GM18870 (cell line): ENCODE data around the gene SMAP2.
"Not testable (repeated sequence)": the region's sequence is repeated elsewhere in the genome, so short reads cannot be mapped to it uniquely, and the experiment has no call there.

ENCODE experiments used
- ATAC-seq: cut with Tn5 transposase; IDR thresholded peaks from one replicate; pipeline ENCODE4 v1.9.1; 2021; ENCODE audit warnings: moderate library complexity; ENCODE audit not compliant: unreplicated experiment

The SMAP2 gene

DNA sequence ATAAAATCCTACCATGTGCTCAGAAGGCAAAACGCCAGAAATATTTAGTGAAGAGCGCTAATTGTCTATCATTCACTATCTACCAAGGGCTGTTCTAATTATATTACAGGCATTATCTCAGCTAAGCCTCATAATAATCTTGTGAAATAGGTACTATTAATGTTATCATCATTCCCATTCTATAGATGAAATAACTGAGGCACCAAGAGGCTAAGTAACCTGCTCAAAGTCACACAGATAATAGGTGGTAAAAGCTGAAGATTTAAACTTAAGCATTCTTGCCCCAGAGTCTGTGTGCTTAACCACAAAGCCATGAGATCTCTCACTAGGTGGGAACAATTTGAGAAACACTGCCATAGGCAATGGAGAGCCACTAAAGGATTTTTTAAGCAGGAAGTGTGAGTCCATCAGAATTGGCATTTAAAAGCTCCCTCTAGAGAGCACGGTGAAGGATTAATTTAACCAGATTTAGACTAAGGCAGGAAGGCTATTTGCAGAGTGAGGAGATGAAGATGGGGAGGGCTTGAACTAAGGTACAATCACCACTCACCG lies 1.7 kb upstream of the SMAP2 start:
- ATAC-seq = no peak

DNA sequence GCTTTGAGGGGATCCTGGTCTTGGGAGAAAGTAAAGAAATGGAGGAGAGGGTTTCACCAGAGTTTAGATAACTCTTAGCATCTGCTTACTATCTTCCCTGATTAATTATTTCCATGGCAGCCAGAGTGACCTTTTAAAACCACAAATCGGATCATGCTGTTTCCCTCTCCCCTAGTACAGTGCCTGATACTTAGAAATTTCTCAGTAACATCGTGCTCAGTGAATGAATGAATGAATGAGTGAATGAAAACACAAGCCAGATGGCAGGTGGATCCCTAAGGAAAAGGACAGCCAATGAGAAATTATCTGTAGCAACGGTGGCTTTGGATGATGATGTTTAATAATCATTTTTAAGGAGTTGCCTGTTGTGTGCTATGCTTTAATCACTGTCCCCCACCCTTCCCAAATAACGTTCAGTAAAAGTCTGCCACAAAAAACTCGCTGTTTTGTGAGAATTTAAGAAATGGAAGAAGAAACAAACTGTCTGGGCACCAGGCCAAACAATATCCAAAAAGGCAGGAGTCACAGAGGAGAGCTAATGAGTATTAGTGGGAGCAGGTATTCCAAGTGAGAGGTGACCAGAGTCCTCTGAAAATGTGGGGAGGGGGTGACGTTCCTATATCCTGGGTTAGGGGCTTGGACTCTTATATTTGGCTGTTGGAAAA lies 737 bp upstream of the SMAP2 start:
- ATAC-seq = no peak

GRCh38 chr1:40377512-40377911 lies 4.0 kb downstream of the SMAP2 start:
- no peak for ATAC-seq

GRCh38 chr1:40379785-40380452 lies 6.4 kb downstream of the SMAP2 start:
- ATAC-seq = no peak

DNA sequence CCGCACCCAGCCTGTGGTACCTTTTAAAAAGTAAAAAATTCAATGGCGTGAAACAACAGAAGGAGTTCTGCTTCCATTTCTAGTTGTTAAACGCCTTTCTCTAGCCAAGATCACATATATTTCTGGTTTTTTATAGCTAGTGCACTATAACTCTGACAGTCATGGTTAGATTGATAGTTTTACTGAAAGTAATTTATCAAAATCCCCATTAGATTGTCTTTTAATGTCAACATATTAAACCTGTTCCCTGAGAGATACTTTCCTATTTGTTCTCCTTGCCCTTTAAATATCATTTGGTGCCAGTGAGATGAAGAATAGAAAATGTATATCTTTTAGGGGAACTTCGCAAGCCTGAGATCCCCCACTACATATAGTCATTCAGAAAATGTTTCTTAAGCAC lies 7.3 kb downstream of the SMAP2 start:
- ATAC-seq = no peak

GRCh38 chr1:40381268-40382107 lies 8.0 kb downstream of the SMAP2 start:
- no peak for ATAC-seq

DNA sequence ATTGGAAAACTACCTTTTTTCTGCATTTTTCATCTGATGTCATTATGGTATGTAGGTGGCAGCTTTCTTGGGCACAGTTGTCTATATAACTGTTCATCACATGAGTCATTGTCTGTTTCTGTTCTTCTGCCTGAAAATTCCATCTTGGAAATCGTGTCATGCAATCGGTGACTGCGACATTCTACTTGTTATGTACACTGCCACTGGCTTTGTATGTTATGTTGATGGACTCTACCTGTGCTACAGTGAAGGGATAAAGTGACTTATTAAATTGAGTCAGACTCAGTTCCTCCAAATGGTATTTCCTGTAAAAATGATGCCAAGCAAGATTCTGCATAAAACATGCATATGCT lies 8.6 kb downstream of the SMAP2 start:
- no peak for ATAC-seq

DNA sequence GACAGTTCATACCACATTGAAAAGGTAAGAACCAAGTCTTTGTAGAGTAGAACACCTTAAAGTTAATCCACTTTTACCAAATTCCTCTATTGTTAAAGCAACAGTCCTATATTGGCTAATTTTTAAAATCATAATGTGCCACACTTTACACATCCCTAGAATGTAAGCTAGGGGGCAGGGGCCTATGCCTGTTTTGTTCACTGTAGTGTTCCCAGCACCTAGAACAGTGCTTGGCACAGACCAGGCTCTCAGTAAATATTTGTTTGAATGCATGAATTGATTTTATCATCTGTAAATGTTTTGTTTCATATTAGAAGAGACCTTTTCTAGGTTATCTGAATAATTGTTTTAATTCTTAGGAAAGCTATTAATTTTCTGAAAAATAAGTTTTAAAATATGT lies 9.1 kb downstream of the SMAP2 start:
- ATAC-seq = no peak

DNA sequence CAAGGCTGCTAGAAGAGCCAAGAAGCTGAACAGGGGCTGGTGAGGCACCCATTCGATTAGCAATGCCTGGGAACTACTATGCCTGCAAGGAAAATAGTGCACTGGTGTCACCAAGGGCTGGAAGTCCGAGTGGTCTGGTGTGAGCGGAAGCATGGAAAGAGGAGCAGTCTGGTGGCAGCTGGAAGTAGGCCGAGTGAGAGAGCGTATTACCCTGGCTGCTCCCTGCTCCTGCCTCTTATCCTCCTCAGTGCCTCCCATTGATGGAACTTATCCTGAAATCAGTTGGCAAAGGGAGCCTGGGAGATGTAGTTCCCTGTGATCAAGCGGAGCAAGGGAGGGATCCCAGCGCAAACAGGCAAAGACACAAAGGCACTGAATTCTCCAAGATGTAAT lies 9.6 kb downstream of the SMAP2 start:
- ATAC-seq = no peak

- ATAC-seq = no peak
Measured at GRCh38 chr1:40383488-40384412, 10.2 kb downstream of the SMAP2 start.

GRCh38 chr1:40384413-40384762 lies 10.9 kb downstream of the SMAP2 start:
- no peak for ATAC-seq

DNA sequence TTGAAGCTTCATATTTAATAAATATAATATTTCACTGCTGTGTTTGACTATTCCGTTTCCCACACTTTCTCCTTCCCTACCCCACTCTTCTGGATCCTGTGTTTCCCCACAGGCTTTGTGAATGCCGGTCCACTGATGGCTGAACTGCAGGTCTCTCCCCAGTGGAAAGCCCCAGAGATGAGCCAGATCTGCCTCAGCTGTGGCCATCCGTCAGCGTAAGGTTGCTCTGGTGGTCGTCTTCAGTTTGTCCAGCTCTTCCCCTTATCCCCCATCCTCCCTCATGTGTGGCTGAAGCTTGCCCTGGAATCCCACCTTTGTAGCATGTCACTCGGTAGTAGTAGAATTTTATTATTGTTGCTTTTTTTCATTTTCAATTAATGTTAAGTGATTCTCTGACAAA lies 11.4 kb downstream of the SMAP2 start:
- no peak for ATAC-seq

DNA sequence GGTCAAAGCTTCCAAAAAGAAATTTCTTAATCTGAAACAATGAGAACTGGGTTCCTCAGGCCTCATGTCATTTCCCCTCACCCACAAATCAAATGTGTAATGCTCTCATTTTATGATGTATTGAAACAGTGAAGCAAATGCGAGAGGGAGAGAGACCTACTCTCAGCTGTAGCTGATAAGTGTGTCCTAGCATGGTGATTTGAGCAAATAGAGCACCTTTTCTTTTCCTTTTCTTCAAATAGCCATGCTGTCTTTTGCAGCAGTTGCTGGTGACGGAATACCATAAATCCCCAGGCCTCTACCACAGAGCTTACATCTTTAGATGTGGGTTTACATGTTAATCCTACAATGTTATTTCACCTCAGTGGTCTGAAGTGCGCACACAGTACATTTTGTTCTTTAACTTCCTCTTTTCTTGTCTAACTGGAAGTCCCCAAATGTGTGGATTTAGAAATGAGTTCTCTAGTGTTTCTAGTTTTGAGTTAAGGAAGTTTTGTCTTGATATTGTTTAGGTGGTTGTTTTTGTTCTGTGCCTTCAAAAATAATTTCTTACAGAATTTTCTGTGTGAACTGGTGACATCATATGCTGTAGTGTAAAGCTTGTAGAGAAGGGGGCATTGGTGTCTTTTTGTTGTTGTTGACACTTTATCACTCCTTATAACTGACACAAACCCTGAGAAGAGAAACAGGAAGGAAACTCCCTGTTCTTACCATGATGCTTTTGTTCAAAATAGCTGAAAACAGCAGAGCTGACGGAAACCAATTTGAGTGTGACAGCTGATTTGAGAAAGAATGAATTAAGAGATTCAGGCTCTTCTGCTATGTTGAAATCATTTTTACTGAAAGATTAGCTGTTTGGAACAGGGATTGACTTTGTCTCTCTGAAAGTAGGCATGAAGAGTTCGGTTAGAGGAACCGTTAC lies 12.2 kb downstream of the SMAP2 start:
- peak; percentile 73 for ATAC-seq

DNA sequence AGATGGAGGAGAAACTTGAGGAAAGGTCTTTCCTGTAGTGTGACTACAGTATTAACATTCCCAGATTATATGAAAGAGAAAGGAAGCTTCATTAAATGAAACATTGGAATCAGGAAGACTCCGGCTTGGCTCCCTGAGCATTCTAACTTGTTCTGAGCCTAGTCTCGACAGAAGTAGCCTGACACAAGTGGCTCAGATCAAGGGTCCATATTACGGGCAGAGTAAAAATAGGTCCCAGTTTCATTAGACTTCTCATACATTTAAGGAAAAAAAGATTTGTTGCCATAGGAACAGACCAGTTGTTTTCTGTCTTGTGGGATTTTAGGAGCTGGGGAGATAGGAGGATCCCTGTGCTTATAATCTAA lies 12.8 kb downstream of the SMAP2 start:
- ATAC-seq = no peak

DNA sequence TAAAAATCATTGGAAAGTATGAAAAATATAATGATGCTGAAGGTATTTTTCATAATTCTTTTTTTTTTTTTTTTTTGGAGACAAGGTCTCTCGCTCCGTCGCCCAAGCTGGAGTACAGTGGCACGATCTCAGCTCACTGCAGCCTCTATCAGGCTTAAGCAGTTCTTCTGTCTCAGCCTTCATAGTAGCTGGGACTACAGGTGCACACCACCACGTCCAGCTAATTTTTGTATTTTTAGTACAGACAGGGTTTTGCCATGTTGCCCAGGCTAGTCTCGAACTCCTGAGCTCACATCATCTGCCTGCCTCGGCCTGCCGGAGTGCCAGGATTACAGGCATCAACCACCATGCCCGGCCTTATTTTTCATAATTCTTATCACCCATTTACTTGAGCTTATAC lies 13.3 kb downstream of the SMAP2 start:
- ATAC-seq = no peak

DNA sequence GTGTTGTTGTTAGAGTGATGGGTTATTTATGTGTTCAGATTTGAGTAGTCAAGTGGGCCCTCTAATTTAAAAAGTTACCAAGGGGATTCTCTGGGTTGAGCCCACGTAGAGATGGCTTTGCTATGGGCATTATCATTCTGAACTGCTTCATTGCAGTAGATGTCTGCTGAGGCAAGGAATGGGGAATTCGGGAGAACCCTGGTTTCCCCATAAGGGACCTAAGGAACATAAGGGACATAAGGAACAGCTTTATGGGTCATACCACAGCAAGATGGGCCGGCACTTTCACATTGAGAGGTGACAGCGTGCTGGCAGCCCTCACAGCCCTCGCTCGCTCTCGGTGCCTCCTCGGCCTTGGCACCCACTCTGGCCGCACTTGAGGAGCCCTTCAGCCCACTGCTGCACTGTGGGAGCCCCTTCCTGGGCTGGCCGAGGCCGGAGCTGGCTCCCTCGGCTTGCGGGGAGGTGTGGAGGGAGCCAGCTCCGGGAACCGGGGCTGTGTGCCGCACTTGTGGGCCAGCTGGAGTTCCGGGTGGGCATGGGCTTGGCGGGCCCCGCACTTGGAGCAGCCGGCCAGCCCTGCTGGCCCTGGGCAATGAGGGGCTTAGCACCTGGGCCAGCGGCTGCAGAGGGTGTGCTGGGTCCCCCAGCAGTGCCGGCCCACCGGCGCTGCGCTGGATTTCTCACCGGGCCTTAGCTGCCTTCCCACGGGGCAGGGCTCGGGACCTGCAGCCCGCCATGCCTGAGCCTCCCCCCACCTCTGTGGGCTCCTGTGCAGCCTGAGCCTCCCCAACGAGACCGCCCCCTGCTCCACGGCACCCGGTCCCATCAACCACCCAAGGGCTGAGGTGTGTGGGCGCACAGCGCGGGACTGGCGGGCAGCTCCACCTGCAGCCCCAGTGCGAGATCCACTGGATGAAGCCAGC lies 14.1 kb downstream of the SMAP2 start:
- ATAC-seq = not testable (repeated sequence)

DNA sequence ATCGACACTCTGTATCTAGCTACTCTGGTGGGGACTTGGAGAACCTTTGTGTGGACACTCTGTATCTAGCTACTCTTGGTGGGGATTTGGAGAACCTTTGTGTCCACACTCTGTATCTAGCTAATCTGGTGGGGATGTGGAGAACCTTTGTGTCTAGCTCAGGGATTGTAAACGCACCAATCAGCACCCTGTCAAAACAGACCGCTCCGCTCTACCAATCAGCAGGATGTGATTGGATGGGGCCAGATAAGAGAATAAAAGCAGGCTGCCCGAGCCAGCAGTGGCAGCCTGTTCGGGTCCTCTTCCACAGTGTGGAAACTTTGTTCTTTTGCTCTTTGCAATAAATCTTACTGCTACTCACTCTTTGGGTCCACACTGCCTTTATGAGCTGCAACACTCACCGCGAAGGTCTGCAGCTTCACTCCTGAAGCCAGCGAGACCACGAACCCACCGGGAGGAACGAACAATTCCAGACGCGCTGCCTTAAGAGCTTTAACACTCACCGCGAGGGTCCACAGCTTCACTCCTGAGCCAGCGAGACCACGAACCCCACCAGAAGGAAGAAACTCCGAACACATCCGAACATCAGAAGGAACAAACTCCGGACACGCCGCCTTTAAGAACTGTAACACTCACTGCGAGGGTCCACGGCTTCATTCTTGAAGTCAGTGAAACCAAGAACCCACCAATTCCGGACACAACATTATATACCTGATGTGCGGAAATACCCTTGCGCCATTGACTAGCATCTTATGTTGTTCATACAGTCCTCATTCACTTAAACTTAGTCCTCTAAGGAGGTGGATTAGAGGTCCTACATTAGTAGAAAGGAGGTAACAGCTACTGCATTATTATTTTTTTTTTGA lies 15.2 kb downstream of the SMAP2 start:
- not testable (repeated sequence) for ATAC-seq

GRCh38 chr1:40389322-40389803 lies 15.8 kb downstream of the SMAP2 start:
- ATAC-seq = no peak
